ENCODE data around the gene CTBP1.

DNA sequence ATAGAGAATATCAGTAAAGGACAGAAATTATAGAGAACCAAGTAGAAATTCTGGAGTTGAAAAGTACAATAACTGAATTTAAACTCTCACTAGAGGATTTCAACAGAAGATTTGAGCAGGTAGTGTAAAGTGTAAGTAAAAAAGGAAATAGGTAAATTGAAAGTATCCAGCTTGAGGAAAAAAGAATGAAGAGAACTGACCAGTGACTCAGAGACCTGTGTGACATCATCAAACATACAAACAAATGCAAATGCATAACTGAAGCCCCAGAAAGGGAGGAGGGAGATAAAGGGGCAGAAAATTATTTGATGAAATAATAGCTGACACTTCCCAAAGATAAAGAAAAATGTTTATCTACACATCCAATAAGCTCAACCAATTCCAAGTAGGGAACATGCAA lies 68.3 kb downstream of the CTBP1 start:
- TF ChIP-seq CTCF (IDR thresholded peaks at IDR 0.05; ENCODE audit: poor library complexity, severe bottlenecking), result no peak
- TF ChIP-seq EZH2 (IDR thresholded peaks at IDR 0.05; ENCODE audit: borderline replicate concordance, insufficient read depth, low read length, poor library complexity, severe bottlenecking), result no peak
- TF ChIP-seq TAF1 (IDR thresholded peaks at IDR 0.05; ENCODE audit: low read depth), result no peak
- TF ChIP-seq EP300 (conservative IDR thresholded peaks at IDR 0.05; ENCODE audit: poor library complexity, severe bottlenecking), result no peak
- no peak for TF ChIP-seq REST (IDR thresholded peaks at IDR 0.05; ENCODE audit: borderline replicate concordance)
- no peak for TF ChIP-seq SMC3 (conservative IDR thresholded peaks at IDR 0.05; ENCODE audit: poor library complexity)
- no peak for TF ChIP-seq POLR2AphosphoS5 (IDR thresholded peaks at IDR 0.05)
- TF ChIP-seq MXI1 (conservative IDR thresholded peaks at IDR 0.05; ENCODE audit: poor library complexity, severe bottlenecking), result no peak
